WTC11 (cell line): ENCODE data around the gene EEF2.
"Not testable (repeated sequence)": the region's sequence is repeated elsewhere in the genome, so short reads cannot be mapped to it uniquely, and the experiment has no call there.

Experiments
- CBFB ChIP-seq: sonication (generic); formaldehyde crosslinking; IDR thresholded peaks from 2 replicates; pipeline ENCODE4 v1.8.1; 2022; ENCODE audit warnings: mild to moderate bottlenecking, low read depth, missing genetic modification reagents
- CREB1 ChIP-seq: sonication (generic); formaldehyde crosslinking; IDR thresholded peaks from 2 replicates; pipeline ENCODE4 v1.8.0; 2023; ENCODE audit warnings: mild to moderate bottlenecking, missing genetic modification reagents
- FOXP1 ChIP-seq: sonication (generic); formaldehyde crosslinking; IDR thresholded peaks from 2 replicates; pipeline ENCODE4 v1.8.0; 2022; ENCODE audit warnings: missing genetic modification reagents, mild to moderate bottlenecking, moderate library complexity, borderline replicate concordance
- NR2C2 ChIP-seq: sonication (generic); formaldehyde crosslinking; IDR thresholded peaks from 2 replicates; pipeline ENCODE4 v1.8.0; 2022; ENCODE audit warnings: mild to moderate bottlenecking, missing genetic modification reagents
- SMAD4 ChIP-seq: sonication (generic); formaldehyde crosslinking; IDR thresholded peaks from 2 replicates; pipeline ENCODE4 v1.8.0; 2022; ENCODE audit warnings: mild to moderate bottlenecking, missing genetic modification reagents
- ZNF423 ChIP-seq: fragments of 250-450 bp; sonication (Bioruptor Pico); IDR thresholded peaks from 2 replicates; pipeline ENCODE4 v2.1.2; 2022; ENCODE audit warnings: mild to moderate bottlenecking, moderate library complexity
- TF ChIP-seq, protein P1 (sequence below): sonication (generic); formaldehyde crosslinking; IDR thresholded peaks from 2 replicates; pipeline ENCODE4 v1.8.1; 2022; ENCODE audit warnings: mild to moderate bottlenecking, missing genetic modification reagents, moderate library complexity, borderline replicate concordance
- TF ChIP-seq, protein P2 (sequence below): fragments of 200-600 bp; IDR thresholded peaks from 2 replicates; pipeline ENCODE4 v1.8.0; 2022; ENCODE audit warnings: antibody characterized with exemption
- TF ChIP-seq, protein P3 (sequence below): sonication (generic); formaldehyde crosslinking; IDR thresholded peaks from 2 replicates; pipeline ENCODE4 v1.8.1; 2023; ENCODE audit warnings: mild to moderate bottlenecking, moderate library complexity, missing genetic modification reagents
- TF ChIP-seq, protein P4 (sequence below): sonication (generic); formaldehyde crosslinking; IDR thresholded peaks from 2 replicates; pipeline ENCODE4 v1.8.1; 2023; ENCODE audit warnings: mild to moderate bottlenecking, missing genetic modification reagents
- TF ChIP-seq, protein P5 (sequence below): sonication (generic); formaldehyde crosslinking; IDR thresholded peaks from 2 replicates; pipeline ENCODE4 v1.8.0; 2022; ENCODE audit warnings: mild to moderate bottlenecking, missing genetic modification reagents
- TF ChIP-seq, protein P6 (sequence below): sonication (generic); formaldehyde crosslinking; IDR thresholded peaks from 2 replicates; pipeline ENCODE4 v1.8.0; 2022; ENCODE audit warnings: mild to moderate bottlenecking, missing genetic modification reagents
- TF ChIP-seq, protein P7 (sequence below): sonication (generic); formaldehyde crosslinking; IDR thresholded peaks from 2 replicates; pipeline ENCODE4 v1.8.0; 2023; ENCODE audit warnings: missing genetic modification reagents, mild to moderate bottlenecking, borderline replicate concordance

DNA sequence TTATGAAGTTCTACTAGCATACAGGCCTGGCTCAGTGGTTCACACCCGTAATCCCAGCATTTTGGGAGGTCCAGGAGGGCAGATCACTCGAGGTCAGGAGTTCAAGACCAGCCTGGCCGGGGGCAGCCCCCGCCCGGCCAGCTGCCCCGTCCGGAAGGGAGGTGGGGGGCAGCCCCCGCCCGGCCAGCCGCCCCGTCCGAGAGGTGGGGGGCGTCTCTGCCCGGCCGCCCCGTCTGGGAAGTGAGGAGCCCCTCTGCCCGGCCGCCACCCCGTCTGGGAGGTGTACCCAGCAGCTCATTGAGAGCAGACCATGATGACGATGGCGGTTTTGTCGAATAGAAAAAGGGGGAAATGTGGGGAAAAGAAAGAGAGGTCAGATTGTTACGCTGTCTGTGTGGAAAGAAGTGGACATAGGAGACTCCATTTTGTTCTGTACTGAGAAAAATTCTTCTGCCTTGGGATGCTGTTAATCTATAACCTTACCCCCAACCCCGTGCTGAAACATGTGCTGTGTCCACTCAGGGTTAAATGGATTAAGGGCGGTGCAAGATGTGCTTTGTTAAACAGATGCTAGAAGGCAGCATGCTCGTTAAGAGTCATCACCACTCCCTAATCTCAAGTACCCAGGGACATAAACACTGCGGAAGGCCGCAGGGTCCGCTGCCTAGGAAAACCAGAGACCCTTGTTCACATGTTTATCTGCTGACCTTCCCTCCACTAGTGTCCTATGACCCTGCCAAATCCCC, 13.6 kb upstream of the EEF2 start:
- not testable (repeated sequence) for TF ChIP-seq CREB1, FOXP1, SMAD4, ZNF423, CBFB, NR2C2 (CRISPR knock-in tag)
- TF ChIP-seq, protein P1, sequence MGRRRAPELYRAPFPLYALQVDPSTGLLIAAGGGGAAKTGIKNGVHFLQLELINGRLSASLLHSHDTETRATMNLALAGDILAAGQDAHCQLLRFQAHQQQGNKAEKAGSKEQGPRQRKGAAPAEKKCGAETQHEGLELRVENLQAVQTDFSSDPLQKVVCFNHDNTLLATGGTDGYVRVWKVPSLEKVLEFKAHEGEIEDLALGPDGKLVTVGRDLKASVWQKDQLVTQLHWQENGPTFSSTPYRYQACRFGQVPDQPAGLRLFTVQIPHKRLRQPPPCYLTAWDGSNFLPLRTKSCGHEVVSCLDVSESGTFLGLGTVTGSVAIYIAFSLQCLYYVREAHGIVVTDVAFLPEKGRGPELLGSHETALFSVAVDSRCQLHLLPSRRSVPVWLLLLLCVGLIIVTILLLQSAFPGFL, result not testable (repeated sequence)
- TF ChIP-seq, protein P2, sequence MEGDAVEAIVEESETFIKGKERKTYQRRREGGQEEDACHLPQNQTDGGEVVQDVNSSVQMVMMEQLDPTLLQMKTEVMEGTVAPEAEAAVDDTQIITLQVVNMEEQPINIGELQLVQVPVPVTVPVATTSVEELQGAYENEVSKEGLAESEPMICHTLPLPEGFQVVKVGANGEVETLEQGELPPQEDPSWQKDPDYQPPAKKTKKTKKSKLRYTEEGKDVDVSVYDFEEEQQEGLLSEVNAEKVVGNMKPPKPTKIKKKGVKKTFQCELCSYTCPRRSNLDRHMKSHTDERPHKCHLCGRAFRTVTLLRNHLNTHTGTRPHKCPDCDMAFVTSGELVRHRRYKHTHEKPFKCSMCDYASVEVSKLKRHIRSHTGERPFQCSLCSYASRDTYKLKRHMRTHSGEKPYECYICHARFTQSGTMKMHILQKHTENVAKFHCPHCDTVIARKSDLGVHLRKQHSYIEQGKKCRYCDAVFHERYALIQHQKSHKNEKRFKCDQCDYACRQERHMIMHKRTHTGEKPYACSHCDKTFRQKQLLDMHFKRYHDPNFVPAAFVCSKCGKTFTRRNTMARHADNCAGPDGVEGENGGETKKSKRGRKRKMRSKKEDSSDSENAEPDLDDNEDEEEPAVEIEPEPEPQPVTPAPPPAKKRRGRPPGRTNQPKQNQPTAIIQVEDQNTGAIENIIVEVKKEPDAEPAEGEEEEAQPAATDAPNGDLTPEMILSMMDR, result not testable (repeated sequence)
- TF ChIP-seq, protein P3, sequence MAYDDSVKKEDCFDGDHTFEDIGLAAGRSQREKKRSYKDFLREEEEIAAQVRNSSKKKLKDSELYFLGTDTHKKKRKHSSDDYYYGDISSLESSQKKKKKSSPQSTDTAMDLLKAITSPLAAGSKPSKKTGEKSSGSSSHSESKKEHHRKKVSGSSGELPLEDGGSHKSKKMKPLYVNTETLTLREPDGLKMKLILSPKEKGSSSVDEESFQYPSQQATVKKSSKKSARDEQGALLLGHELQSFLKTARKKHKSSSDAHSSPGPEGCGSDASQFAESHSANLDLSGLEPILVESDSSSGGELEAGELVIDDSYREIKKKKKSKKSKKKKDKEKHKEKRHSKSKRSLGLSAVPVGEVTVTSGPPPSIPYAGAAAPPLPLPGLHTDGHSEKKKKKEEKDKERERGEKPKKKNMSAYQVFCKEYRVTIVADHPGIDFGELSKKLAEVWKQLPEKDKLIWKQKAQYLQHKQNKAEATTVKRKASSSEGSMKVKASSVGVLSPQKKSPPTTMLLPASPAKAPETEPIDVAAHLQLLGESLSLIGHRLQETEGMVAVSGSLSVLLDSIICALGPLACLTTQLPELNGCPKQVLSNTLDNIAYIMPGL (CRISPR knock-in tag), result not testable (repeated sequence)
- TF ChIP-seq, protein P4, sequence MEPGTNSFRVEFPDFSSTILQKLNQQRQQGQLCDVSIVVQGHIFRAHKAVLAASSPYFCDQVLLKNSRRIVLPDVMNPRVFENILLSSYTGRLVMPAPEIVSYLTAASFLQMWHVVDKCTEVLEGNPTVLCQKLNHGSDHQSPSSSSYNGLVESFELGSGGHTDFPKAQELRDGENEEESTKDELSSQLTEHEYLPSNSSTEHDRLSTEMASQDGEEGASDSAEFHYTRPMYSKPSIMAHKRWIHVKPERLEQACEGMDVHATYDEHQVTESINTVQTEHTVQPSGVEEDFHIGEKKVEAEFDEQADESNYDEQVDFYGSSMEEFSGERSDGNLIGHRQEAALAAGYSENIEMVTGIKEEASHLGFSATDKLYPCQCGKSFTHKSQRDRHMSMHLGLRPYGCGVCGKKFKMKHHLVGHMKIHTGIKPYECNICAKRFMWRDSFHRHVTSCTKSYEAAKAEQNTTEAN (CRISPR knock-in tag), result not testable (repeated sequence)
- TF ChIP-seq, protein P5, sequence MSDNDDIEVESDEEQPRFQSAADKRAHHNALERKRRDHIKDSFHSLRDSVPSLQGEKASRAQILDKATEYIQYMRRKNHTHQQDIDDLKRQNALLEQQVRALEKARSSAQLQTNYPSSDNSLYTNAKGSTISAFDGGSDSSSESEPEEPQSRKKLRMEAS (CRISPR knock-in tag), result not testable (repeated sequence)
- TF ChIP-seq, protein P6, sequence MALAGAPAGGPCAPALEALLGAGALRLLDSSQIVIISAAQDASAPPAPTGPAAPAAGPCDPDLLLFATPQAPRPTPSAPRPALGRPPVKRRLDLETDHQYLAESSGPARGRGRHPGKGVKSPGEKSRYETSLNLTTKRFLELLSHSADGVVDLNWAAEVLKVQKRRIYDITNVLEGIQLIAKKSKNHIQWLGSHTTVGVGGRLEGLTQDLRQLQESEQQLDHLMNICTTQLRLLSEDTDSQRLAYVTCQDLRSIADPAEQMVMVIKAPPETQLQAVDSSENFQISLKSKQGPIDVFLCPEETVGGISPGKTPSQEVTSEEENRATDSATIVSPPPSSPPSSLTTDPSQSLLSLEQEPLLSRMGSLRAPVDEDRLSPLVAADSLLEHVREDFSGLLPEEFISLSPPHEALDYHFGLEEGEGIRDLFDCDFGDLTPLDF, result not testable (repeated sequence)
- TF ChIP-seq, protein P7, sequence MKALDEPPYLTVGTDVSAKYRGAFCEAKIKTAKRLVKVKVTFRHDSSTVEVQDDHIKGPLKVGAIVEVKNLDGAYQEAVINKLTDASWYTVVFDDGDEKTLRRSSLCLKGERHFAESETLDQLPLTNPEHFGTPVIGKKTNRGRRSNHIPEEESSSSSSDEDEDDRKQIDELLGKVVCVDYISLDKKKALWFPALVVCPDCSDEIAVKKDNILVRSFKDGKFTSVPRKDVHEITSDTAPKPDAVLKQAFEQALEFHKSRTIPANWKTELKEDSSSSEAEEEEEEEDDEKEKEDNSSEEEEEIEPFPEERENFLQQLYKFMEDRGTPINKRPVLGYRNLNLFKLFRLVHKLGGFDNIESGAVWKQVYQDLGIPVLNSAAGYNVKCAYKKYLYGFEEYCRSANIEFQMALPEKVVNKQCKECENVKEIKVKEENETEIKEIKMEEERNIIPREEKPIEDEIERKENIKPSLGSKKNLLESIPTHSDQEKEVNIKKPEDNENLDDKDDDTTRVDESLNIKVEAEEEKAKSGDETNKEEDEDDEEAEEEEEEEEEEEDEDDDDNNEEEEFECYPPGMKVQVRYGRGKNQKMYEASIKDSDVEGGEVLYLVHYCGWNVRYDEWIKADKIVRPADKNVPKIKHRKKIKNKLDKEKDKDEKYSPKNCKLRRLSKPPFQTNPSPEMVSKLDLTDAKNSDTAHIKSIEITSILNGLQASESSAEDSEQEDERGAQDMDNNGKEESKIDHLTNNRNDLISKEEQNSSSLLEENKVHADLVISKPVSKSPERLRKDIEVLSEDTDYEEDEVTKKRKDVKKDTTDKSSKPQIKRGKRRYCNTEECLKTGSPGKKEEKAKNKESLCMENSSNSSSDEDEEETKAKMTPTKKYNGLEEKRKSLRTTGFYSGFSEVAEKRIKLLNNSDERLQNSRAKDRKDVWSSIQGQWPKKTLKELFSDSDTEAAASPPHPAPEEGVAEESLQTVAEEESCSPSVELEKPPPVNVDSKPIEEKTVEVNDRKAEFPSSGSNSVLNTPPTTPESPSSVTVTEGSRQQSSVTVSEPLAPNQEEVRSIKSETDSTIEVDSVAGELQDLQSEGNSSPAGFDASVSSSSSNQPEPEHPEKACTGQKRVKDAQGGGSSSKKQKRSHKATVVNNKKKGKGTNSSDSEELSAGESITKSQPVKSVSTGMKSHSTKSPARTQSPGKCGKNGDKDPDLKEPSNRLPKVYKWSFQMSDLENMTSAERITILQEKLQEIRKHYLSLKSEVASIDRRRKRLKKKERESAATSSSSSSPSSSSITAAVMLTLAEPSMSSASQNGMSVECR (CRISPR knock-in tag), result not testable (repeated sequence)
